Sigmoid colon (tissue), 4 donors: ENCODE data around the gene AP2A1.

Source experiments
- POLR2A ChIP-seq, 2 donors: fragments of 450-650 bp; IDR thresholded peaks; one replicate each; pipeline ENCODE4 v1.6.1; 2016; ENCODE audit warnings: antibody characterized with exemption in 2 of 2, mild to moderate bottlenecking in 2 of 2, moderate library complexity in 2 of 2
- POLR2AphosphoS5 ChIP-seq, 4 donors: sonication (generic); formaldehyde crosslinking; IDR thresholded peaks; one replicate each; pipeline ENCODE4 v1.6.1; 2017; ENCODE audit warnings: antibody characterized with exemption in 4 of 4
- TF ChIP-seq, protein P1 (sequence below), 4 experiments: fragments of 450-650 bp in 3 of 4; fragments of 200-600 bp in 1 of 4; IDR thresholded peaks; one replicate each; pipeline ENCODE4 v1.5.1; 2016 to 2019; ENCODE audit warnings: antibody characterized with exemption in 4 of 4, mild to moderate bottlenecking in 3 of 4, moderate library complexity in 2 of 4

DNA sequence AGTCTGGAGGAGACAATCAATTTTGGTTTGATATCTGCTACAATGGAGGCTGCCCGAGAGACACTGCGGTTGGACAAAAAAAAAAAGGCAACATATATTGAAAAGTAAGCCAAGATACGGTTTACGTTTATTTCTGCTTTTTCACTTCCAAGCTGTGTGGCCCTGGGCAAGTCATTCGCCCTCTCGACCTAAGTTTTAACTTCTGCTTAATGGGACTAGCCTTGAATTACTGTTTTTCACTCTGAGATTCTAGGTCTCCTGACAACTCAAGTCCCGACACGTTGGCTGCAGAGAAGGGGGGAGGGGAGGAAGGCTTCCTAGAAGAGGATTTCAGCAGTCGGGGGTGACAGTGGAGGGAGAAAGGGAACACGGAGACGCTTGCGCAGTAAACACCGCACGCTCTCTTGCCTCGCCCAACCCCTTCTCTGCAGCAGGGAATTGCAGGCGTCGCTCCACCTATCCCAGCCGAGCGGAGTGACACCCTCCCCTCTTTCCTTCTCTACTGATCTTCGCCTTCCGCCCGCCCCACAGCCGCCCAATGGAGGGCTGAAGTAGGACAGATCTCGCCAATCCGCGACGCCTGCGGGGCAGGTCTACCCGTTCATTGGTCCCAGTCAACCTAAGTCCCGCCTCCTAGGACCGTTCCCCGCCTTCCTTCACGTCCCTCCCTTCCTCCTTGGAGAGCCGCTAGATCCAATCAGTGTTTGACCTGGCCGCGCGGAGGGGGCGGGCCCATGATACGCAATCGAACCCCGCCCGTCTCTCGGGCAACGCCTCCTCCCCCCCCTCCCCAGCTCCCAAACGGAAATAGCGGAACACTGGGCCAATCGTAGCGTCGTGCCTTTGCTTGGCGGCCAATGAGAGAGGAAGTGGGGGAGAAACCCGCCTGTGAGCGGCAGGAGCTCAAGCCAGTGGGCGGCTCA lies 533 bp upstream of the AP2A1 start:
- TF ChIP-seq, protein P1, sequence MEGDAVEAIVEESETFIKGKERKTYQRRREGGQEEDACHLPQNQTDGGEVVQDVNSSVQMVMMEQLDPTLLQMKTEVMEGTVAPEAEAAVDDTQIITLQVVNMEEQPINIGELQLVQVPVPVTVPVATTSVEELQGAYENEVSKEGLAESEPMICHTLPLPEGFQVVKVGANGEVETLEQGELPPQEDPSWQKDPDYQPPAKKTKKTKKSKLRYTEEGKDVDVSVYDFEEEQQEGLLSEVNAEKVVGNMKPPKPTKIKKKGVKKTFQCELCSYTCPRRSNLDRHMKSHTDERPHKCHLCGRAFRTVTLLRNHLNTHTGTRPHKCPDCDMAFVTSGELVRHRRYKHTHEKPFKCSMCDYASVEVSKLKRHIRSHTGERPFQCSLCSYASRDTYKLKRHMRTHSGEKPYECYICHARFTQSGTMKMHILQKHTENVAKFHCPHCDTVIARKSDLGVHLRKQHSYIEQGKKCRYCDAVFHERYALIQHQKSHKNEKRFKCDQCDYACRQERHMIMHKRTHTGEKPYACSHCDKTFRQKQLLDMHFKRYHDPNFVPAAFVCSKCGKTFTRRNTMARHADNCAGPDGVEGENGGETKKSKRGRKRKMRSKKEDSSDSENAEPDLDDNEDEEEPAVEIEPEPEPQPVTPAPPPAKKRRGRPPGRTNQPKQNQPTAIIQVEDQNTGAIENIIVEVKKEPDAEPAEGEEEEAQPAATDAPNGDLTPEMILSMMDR (IDR thresholded peaks at IDR 0.05) = no peak
- TF ChIP-seq POLR2AphosphoS5 (IDR thresholded peaks at IDR 0.05) (peak; percentile 68 to 90 (median 70)), POLR2A (IDR thresholded peaks at IDR 0.05) (peak; percentile 36 to 39)
